ENCODE data around the gene SPEN. TPM values are rescaled to one million over a fixed set of nuclear protein-coding genes. Genes with fewer than 3 reads are reported as not detected.

SPEN gene
- total RNA-seq, 4 donors from 2014 or later: 34.6 to 49.9 (median 44.7) TPM

DNA sequence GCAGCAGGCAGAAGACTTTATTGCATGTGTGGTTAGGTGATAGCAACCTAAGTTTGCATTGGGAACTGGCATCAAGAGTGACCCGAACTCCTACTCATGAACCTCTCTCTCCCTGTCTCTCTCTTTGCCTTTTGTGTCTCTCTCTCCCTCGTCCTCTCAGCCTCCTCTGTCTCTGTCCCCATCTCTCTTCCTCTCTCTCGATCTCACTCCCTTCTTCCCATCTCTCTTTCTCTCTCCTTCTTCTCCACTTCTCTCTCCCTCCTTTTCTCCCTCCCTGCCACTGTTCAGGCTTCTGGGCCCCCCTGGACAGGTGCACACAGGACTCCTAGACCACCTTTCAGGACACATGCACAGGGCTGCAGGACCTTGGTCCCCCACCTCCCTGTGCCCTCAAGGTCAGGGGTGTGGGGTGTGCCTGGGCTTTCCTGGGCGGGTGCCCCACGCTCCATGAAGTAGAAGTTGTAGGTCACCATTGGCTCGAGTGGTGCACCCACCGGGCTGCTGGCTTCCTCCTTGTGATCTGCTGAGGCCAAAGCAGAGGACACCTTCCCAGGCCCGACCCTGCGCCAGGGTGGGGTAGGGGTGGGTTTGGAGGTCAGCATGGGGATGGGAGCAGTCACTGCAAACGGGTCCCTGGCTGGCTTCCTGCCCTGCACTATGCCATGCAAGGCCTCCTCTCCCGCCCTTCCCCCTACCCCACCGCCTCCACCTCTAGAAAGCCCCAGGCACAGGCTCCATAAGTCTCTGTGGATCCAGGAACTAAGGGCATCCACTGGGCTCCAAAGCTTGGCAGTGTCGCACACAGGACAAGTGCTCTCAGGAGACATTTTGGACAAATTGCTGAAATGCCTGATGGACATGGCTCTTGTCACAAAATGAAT is 141.6 kb downstream of the SPEN start:
- TF ChIP-seq EP300 (IDR thresholded peaks at IDR 0.05) (no peak), POLR2A (IDR thresholded peaks at IDR 0.05; ENCODE audit: low read depth) (no peak), POLR2AphosphoS5 (IDR thresholded peaks at IDR 0.05) (no peak)
- TF ChIP-seq, protein P1, sequence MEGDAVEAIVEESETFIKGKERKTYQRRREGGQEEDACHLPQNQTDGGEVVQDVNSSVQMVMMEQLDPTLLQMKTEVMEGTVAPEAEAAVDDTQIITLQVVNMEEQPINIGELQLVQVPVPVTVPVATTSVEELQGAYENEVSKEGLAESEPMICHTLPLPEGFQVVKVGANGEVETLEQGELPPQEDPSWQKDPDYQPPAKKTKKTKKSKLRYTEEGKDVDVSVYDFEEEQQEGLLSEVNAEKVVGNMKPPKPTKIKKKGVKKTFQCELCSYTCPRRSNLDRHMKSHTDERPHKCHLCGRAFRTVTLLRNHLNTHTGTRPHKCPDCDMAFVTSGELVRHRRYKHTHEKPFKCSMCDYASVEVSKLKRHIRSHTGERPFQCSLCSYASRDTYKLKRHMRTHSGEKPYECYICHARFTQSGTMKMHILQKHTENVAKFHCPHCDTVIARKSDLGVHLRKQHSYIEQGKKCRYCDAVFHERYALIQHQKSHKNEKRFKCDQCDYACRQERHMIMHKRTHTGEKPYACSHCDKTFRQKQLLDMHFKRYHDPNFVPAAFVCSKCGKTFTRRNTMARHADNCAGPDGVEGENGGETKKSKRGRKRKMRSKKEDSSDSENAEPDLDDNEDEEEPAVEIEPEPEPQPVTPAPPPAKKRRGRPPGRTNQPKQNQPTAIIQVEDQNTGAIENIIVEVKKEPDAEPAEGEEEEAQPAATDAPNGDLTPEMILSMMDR (IDR thresholded peaks at IDR 0.05): no peak
- H3K4me3 ChIP-seq: no peak overlapping the region
- 93% methylated on average over 10 of the region's 13 CpGs for WGBS
- H3K27ac ChIP-seq (replicated peaks in 1 of 4): no peak overlapping the region
- no peak for DNase-seq (ENCODE audit: extremely low spot score)
- no peaks in the 10 kb centered on the region for H3K36me3 ChIP-seq
- intact Hi-C loops (cut with DNase I): no loop called here
- no peaks in the 10 kb centered on the region for H3K9me3 ChIP-seq
- peaks cover 0 to 19% (median 11%) of the 10 kb centered on the region in 4 donors for H3K4me1 ChIP-seq
- H3K27me3 ChIP-seq: no peaks in the 10 kb centered on the region

DNA sequence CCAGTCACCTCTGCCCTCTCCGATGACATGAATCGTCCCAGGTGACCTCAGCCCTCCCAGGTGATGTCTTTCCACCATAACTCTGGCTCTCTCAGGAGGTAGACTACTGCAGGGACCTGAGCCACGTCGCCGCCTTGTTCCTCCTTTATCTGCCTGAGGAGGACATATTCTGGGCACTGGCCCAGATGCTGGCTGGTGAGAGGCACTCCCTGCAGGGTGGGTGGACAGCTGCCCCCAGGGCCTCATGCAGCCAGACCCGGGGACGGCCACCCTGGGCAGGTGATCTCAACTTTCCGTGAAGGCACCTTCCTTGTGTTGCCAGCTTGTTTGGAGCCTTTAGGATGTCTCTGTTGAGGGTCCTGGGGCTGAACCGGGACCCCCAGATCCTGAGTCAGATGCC is 142.3 kb downstream of the SPEN start:
- Histone ChIP-seq H3K9me3 (no peaks in the 10 kb centered on the region), H3K4me3 (no peak overlapping the region), H3K27ac (replicated peaks in 1 of 4) (no peak overlapping the region), H3K36me3 (no peaks in the 10 kb centered on the region), H3K4me1 (peaks cover 0 to 26% (median 18%) of the 10 kb centered on the region in 4 donors), H3K27me3 (no peaks in the 10 kb centered on the region)
- no peak for TF ChIP-seq POLR2AphosphoS5 (IDR thresholded peaks at IDR 0.05)
- no peak for TF ChIP-seq EP300 (IDR thresholded peaks at IDR 0.05)
- TF ChIP-seq POLR2A (IDR thresholded peaks at IDR 0.05; ENCODE audit: low read depth): no peak
- TF ChIP-seq, protein P1 (IDR thresholded peaks at IDR 0.05): no peak
- WGBS: 52% methylated on average over 4 of the region's 9 CpGs
- no peak for DNase-seq (ENCODE audit: extremely low spot score)
- intact Hi-C loops (cut with DNase I): loop anchor here (5.0 kb wide), 1 partner anchor 197 kb away; no protein-coding TSS in a partner anchor

Small RNA genes lying within 50 kb of the gene (small RNA-seq; reads per million reads assigned to genes)
- gene AL034555.1 (0 reads per million in 3 donors), gene AL355994.1 (0 reads per million in 3 donors), gene AL355994.5 (0 reads per million in 3 donors)

Other genes with a start within 250 kb of the SPEN start
- 10 to 100 TPM; 14.4 to 24.9 (median 17.2) TPM for gene DDI2, start 230.2 kb upstream of the SPEN start, total RNA-seq
- 10 to 100 TPM; 44.4 to 68.2 (median 55.2) TPM for gene PLEKHM2, start 163.4 kb upstream of the SPEN start, total RNA-seq
- gene SLC25A34, start 111.4 kb upstream of the SPEN start, total RNA-seq: under 1 TPM; 0.66 to 0.97 (median 0.76) TPM
- not detected for gene TMEM82, start 105.2 kb upstream of the SPEN start, total RNA-seq
- 100 to 1,000 TPM in 1 of 4 donors, 10 to 100 TPM in 3; 44.9 to 115 (median 71.8) TPM for gene FBLIM1, start 88.9 kb upstream of the SPEN start, total RNA-seq
- gene UQCRHL, start 40.1 kb upstream of the SPEN start, total RNA-seq: 1 to 10 TPM in 2 of 4 donors, under 1 TPM in 2; 0.52 to 1.3 (median 0.95) TPM
- 10 to 100 TPM; 29.5 to 40.8 (median 34.6) TPM for gene ZBTB17, start 128.4 kb downstream of the SPEN start, total RNA-seq
- not detected for gene SRARP, start 156.5 kb downstream of the SPEN start, total RNA-seq
- 100 to 1,000 TPM; 111 to 408 (median 279) TPM for gene HSPB7, start 170.3 kb downstream of the SPEN start, total RNA-seq
- gene CLCNKA, start 174.3 kb downstream of the SPEN start, total RNA-seq: under 1 TPM in 3 of 4 donors, not detected in 1; 0.17 to 0.42 (median 0.33) TPM
- gene CLCNKB, start 196.1 kb downstream of the SPEN start, total RNA-seq: under 1 TPM in 1 of 4 donors, not detected in 3; 0.34 TPM
- gene FAM131C, start 225.9 kb downstream of the SPEN start, total RNA-seq: under 1 TPM in 2 of 4 donors, not detected in 2; 0.33 to 0.39 TPM

Data from esophagus muscularis mucosa (tissue), 4 donors.